HEK293 (cell line): ENCODE measurements around the gene BPHL.
"Not testable (repeated sequence)": the region's sequence is repeated elsewhere in the genome, so short reads cannot be mapped to it uniquely, and the experiment has no call there.

Source experiments
- CTCF ChIA-PET: fragments of 350-600 bp; formaldehyde crosslinking; extraction: SDS; loops from one replicate; lab custom pipeline; 2021; ENCODE audit warnings: antibody characterized with exemption; lab: Yijun Ruan, JAX
- POLR2A ChIA-PET: fragments of 300-600 bp; formaldehyde crosslinking; extraction: SDS; loops from one replicate; lab custom pipeline; 2020; ENCODE audit warnings: antibody characterized with exemption, inconsistent platforms; lab: Yijun Ruan, JAX
- H3K27ac ChIP-seq: fragments of 200-500 bp; sonication (Bioruptor generic); 2 replicates; pipeline ENCODE4 v1.5.1; 2014; ENCODE audit warnings: low read depth, low read length, control low read depth, inconsistent platforms; ENCODE audit errors: extremely low read depth
- H3K36me3 ChIP-seq, 2 experiments: fragments of 200-500 bp in 1 of 2; sonication (Bioruptor generic) in 1 of 2; 1 replicate in 1 of 2; 2 replicates in 1 of 2; pipeline ENCODE4 v1.5.1; 2014 to 2017; ENCODE audit warnings: inconsistent platforms in 2 of 2, low read length in 2 of 2; ENCODE audit not compliant: control insufficient read depth in 2 of 2, insufficient read depth in 1 of 2
- H3K4me1 ChIP-seq: fragments of 200-500 bp; sonication (Bioruptor generic); 2 replicates; pipeline ENCODE4 v1.5.1; 2014; ENCODE audit warnings: mild to moderate bottlenecking, low read length, inconsistent platforms; ENCODE audit not compliant: control insufficient read depth, insufficient read depth
- H3K4me3 ChIP-seq: 2 replicates; pipeline ENCODE4 v1.5.1; 2011; ENCODE audit warnings: low read depth, mild to moderate bottlenecking, control low read depth, low read length, moderate library complexity
- H3K9me3 ChIP-seq: fragments of 200-500 bp; sonication (Bioruptor generic); 2 replicates; pipeline ENCODE4 v1.5.1; 2014; ENCODE audit warnings: low read depth, low read length, inconsistent platforms; ENCODE audit not compliant: control insufficient read depth, insufficient read depth
- BCL11A ChIP-seq: fragments of 450-650 bp; formaldehyde crosslinking; IDR thresholded peaks from 2 replicates; pipeline ENCODE4 v1.5.1; 2016; ENCODE audit warnings: low read depth, missing biosample characterization, missing genetic modification characterization
- EGR2 ChIP-seq: fragments of 450-650 bp; formaldehyde crosslinking; IDR thresholded peaks from 2 replicates; pipeline ENCODE4 v1.5.1; 2016; ENCODE audit warnings: low read depth, missing biosample characterization, missing genetic modification characterization
- GLIS1 ChIP-seq: fragments of 450-650 bp; formaldehyde crosslinking; IDR thresholded peaks from 2 replicates; pipeline ENCODE4 v1.5.1; 2016; ENCODE audit warnings: missing biosample characterization, missing genetic modification characterization
- GLIS2 ChIP-seq: fragments of 450-650 bp; formaldehyde crosslinking; IDR thresholded peaks from 2 replicates; pipeline ENCODE4 v1.5.1; 2016; ENCODE audit warnings: missing biosample characterization, missing genetic modification characterization
- KLF1 ChIP-seq: fragments of 450-650 bp; formaldehyde crosslinking; IDR thresholded peaks from 2 replicates; pipeline ENCODE4 v1.5.1; 2016; ENCODE audit warnings: missing biosample characterization, missing genetic modification characterization
- KLF8 ChIP-seq: fragments of 450-650 bp; formaldehyde crosslinking; IDR thresholded peaks from 2 replicates; pipeline ENCODE4 v1.5.1; 2016; ENCODE audit warnings: missing biosample characterization, missing genetic modification characterization
- ZBTB20 ChIP-seq: fragments of 450-650 bp; formaldehyde crosslinking; IDR thresholded peaks from 2 replicates; pipeline ENCODE4 v1.5.1; 2016; ENCODE audit warnings: missing biosample characterization, missing genetic modification characterization
- ZBTB48 ChIP-seq: fragments of 450-650 bp; formaldehyde crosslinking; IDR thresholded peaks from 2 replicates; pipeline ENCODE4 v1.5.1; 2016; ENCODE audit warnings: missing biosample characterization, missing genetic modification characterization
- ZBTB8A ChIP-seq: fragments of 450-650 bp; formaldehyde crosslinking; IDR thresholded peaks from 2 replicates; pipeline ENCODE4 v1.5.1; 2016; ENCODE audit warnings: missing biosample characterization, missing genetic modification characterization
- ZFHX2 ChIP-seq: fragments of 450-650 bp; formaldehyde crosslinking; conservative IDR thresholded peaks from 2 replicates; pipeline ENCODE4 v1.5.1; 2016; ENCODE audit warnings: missing biosample characterization, missing genetic modification characterization
- ZIC2 ChIP-seq: fragments of 450-650 bp; formaldehyde crosslinking; IDR thresholded peaks from 2 replicates; pipeline ENCODE4 v1.5.1; 2016; ENCODE audit warnings: missing biosample characterization, missing genetic modification characterization
- ZNF266 ChIP-seq: fragments of 450-650 bp; formaldehyde crosslinking; IDR thresholded peaks from 2 replicates; pipeline ENCODE4 v1.5.1; 2016; ENCODE audit warnings: missing biosample characterization, missing genetic modification characterization, low read depth
- ZNF335 ChIP-seq: fragments of 450-650 bp; formaldehyde crosslinking; conservative IDR thresholded peaks from 2 replicates; pipeline ENCODE4 v1.5.1; 2016; ENCODE audit warnings: missing biosample characterization, missing genetic modification characterization
- ZNF423 ChIP-seq: fragments of 450-650 bp; formaldehyde crosslinking; IDR thresholded peaks from 2 replicates; pipeline ENCODE4 v1.5.1; 2016; ENCODE audit warnings: missing biosample characterization, missing genetic modification characterization
- ZNF600 ChIP-seq: fragments of 450-650 bp; formaldehyde crosslinking; IDR thresholded peaks from 2 replicates; pipeline ENCODE4 v1.5.1; 2016; ENCODE audit warnings: missing biosample characterization, missing genetic modification characterization
- TF ChIP-seq, protein P1 (sequence below): fragments of 450-650 bp; formaldehyde crosslinking; IDR thresholded peaks from 2 replicates; pipeline ENCODE4 v1.5.1; 2016; ENCODE audit warnings: missing biosample characterization, missing genetic modification characterization
- TF ChIP-seq, protein P2 (sequence below): fragments of 450-650 bp; formaldehyde crosslinking; IDR thresholded peaks from 2 replicates; pipeline ENCODE4 v1.5.1; 2017; ENCODE audit warnings: missing biosample characterization, missing genetic modification characterization
- TF ChIP-seq, protein P3 (sequence below): fragments of 450-650 bp; formaldehyde crosslinking; IDR thresholded peaks from 2 replicates; pipeline ENCODE4 v1.5.1; 2016; ENCODE audit warnings: missing biosample characterization, missing genetic modification characterization
- TF ChIP-seq, protein P4 (sequence below): fragments of 450-650 bp; IDR thresholded peaks from 2 replicates; pipeline ENCODE4 v1.5.1; 2018; ENCODE audit warnings: missing biosample characterization, mild to moderate bottlenecking, missing genetic modification characterization
- TF ChIP-seq, protein P5 (sequence below): fragments of 450-650 bp; formaldehyde crosslinking; IDR thresholded peaks from 2 replicates; pipeline ENCODE4 v1.5.1; 2016; ENCODE audit warnings: missing biosample characterization, missing genetic modification characterization

BPHL gene

DNA sequence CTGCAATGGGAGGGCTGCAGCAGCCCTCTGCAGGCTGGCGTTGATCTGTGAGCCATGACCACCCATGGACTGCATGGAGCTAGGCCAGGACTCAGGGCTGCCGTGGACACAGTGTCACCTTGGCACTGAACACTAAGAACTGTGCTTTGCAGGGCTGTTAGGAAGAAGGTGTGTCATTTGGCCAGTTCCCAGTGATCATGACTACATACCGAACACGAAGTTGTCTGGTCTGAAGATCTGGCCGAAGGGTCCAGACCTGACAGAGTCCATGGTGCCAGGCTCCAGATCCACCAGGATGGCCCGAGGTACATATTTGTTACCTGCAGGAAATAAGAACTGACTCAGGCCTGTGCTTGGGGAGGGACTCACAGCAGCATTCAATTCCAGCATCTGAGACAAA is 36.9 kb downstream of the BPHL start:
- CTCF ChIA-PET = interaction anchor here (1.1 kb wide), 1 partner anchor 96 kb away, joined by 5 read pairs; no protein-coding TSS in a partner anchor
- POLR2A ChIA-PET = not testable (repeated sequence)

DNA sequence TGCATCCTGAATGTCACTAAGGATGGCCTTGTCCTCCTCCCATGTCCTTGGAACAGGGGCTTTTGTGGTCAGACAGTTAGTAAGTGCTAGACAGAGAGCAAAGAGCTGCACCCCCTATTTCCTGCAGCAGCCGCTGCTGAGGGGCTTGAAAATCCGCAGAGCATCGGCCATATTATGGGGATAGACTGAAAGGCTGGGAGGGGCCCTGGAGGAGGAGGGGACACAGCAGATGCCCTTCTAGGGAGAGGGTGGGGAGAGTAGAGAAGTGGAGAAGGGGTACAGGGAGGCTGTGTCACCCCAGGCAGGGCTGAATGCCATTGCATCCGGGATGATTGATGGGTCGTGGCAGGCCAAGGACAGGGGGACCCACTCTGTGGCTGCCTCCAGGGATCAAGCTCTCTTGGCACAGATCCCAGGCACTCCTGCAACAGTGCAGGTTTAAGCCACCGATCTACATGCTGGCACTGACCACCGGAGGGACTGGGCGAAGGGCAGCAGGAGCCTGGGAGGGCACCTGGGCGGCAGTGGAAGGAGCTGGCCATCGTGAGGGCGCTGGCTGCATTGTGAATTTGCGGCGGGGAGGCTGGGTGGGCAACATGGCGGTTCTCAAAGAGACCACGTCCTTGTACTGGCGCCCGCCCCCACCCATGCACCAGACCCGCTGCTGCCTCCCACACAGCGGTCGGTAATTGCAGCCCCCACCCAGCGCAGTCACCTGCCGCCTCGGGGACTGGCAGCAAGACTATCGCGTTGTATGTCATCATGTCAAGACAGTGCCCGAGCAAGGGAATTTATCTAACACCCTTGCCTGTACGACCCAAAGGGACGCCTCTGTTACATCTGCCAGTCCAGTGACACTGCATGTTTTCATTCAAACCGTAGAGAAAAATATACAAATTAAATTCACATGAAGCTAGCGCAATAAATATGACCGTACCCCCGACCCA is 37.9 kb downstream of the BPHL start:
- H3K27ac ChIP-seq = peak overlapping the region; percentile 42; the same call in 1 of the 2 replicates
- H3K4me1 ChIP-seq = not testable (repeated sequence)
- CTCF ChIA-PET = interaction anchor here (0.6 to 2.4 kb wide), 15 partner anchors 10 to 515 kb away, joined by 3 to 17 read pairs (median 4); no protein-coding TSS in a partner anchor
- TF ChIP-seq, protein P1, sequence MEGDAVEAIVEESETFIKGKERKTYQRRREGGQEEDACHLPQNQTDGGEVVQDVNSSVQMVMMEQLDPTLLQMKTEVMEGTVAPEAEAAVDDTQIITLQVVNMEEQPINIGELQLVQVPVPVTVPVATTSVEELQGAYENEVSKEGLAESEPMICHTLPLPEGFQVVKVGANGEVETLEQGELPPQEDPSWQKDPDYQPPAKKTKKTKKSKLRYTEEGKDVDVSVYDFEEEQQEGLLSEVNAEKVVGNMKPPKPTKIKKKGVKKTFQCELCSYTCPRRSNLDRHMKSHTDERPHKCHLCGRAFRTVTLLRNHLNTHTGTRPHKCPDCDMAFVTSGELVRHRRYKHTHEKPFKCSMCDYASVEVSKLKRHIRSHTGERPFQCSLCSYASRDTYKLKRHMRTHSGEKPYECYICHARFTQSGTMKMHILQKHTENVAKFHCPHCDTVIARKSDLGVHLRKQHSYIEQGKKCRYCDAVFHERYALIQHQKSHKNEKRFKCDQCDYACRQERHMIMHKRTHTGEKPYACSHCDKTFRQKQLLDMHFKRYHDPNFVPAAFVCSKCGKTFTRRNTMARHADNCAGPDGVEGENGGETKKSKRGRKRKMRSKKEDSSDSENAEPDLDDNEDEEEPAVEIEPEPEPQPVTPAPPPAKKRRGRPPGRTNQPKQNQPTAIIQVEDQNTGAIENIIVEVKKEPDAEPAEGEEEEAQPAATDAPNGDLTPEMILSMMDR (tag by site-specific recombination) = peak; percentile 68
- TF ChIP-seq ZBTB48 (peak; percentile 87), ZIC2 (tag by site-specific recombination) (peak; percentile 59), ZBTB20 (tag by site-specific recombination) (0 out of 2 replicates have a peak, but pooled peaks have one; percentile 10), ZNF600 (peak; percentile 43; the same call in 1 of the 2 replicates), EGR2 (tag by site-specific recombination) (peak; percentile 83), KLF1 (tag by site-specific recombination) (peak; percentile 46; the same call in 1 of the 2 replicates), GLIS1 (tag by site-specific recombination) (peak; percentile 88), ZNF266 (0 out of 2 replicates have a peak, but pooled peaks have one; percentile 5), ZBTB8A (tag by site-specific recombination) (peak; percentile 32; the same call in 1 of the 2 replicates), GLIS2 (tag by site-specific recombination) (peak; percentile 43; the same call in 1 of the 2 replicates), ZNF335 (tag by site-specific recombination) (peak; percentile 74), ZNF423 (tag by site-specific recombination) (0 out of 2 replicates have a peak, but pooled peaks have one; percentile 22), ZFHX2 (peak; percentile 90), KLF8 (peak; percentile 40; the same call in 1 of the 2 replicates), BCL11A (tag by site-specific recombination) (0 out of 2 replicates have a peak, but pooled peaks have one; percentile 17)
- TF ChIP-seq, protein P2, sequence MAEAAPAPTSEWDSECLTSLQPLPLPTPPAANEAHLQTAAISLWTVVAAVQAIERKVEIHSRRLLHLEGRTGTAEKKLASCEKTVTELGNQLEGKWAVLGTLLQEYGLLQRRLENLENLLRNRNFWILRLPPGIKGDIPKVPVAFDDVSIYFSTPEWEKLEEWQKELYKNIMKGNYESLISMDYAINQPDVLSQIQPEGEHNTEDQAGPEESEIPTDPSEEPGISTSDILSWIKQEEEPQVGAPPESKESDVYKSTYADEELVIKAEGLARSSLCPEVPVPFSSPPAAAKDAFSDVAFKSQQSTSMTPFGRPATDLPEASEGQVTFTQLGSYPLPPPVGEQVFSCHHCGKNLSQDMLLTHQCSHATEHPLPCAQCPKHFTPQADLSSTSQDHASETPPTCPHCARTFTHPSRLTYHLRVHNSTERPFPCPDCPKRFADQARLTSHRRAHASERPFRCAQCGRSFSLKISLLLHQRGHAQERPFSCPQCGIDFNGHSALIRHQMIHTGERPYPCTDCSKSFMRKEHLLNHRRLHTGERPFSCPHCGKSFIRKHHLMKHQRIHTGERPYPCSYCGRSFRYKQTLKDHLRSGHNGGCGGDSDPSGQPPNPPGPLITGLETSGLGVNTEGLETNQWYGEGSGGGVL (tag by site-specific recombination) = 0 out of 2 replicates have a peak, but pooled peaks have one; percentile 35
- TF ChIP-seq, protein P3, sequence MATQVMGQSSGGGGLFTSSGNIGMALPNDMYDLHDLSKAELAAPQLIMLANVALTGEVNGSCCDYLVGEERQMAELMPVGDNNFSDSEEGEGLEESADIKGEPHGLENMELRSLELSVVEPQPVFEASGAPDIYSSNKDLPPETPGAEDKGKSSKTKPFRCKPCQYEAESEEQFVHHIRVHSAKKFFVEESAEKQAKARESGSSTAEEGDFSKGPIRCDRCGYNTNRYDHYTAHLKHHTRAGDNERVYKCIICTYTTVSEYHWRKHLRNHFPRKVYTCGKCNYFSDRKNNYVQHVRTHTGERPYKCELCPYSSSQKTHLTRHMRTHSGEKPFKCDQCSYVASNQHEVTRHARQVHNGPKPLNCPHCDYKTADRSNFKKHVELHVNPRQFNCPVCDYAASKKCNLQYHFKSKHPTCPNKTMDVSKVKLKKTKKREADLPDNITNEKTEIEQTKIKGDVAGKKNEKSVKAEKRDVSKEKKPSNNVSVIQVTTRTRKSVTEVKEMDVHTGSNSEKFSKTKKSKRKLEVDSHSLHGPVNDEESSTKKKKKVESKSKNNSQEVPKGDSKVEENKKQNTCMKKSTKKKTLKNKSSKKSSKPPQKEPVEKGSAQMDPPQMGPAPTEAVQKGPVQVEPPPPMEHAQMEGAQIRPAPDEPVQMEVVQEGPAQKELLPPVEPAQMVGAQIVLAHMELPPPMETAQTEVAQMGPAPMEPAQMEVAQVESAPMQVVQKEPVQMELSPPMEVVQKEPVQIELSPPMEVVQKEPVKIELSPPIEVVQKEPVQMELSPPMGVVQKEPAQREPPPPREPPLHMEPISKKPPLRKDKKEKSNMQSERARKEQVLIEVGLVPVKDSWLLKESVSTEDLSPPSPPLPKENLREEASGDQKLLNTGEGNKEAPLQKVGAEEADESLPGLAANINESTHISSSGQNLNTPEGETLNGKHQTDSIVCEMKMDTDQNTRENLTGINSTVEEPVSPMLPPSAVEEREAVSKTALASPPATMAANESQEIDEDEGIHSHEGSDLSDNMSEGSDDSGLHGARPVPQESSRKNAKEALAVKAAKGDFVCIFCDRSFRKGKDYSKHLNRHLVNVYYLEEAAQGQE = peak; percentile 83
- TF ChIP-seq, protein P4, sequence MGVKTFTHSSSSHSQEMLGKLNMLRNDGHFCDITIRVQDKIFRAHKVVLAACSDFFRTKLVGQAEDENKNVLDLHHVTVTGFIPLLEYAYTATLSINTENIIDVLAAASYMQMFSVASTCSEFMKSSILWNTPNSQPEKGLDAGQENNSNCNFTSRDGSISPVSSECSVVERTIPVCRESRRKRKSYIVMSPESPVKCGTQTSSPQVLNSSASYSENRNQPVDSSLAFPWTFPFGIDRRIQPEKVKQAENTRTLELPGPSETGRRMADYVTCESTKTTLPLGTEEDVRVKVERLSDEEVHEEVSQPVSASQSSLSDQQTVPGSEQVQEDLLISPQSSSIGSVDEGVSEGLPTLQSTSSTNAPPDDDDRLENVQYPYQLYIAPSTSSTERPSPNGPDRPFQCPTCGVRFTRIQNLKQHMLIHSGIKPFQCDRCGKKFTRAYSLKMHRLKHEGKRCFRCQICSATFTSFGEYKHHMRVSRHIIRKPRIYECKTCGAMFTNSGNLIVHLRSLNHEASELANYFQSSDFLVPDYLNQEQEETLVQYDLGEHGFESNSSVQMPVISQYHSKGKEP (tag by site-specific recombination) = peak; percentile 51; the same call in 1 of the 2 replicates
- TF ChIP-seq, protein P5, sequence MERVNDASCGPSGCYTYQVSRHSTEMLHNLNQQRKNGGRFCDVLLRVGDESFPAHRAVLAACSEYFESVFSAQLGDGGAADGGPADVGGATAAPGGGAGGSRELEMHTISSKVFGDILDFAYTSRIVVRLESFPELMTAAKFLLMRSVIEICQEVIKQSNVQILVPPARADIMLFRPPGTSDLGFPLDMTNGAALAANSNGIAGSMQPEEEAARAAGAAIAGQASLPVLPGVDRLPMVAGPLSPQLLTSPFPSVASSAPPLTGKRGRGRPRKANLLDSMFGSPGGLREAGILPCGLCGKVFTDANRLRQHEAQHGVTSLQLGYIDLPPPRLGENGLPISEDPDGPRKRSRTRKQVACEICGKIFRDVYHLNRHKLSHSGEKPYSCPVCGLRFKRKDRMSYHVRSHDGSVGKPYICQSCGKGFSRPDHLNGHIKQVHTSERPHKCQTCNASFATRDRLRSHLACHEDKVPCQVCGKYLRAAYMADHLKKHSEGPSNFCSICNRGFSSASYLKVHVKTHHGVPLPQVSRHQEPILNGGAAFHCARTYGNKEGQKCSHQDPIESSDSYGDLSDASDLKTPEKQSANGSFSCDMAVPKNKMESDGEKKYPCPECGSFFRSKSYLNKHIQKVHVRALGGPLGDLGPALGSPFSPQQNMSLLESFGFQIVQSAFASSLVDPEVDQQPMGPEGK (tag by site-specific recombination) = peak; percentile 62

More for the DNA sequence above, 36.9 kb downstream of the BPHL start:
- not testable (repeated sequence) for H3K9me3 ChIP-seq, H3K4me3 ChIP-seq, H3K27ac ChIP-seq, H3K4me1 ChIP-seq
- H3K36me3 ChIP-seq = peaks cover 6 to 26% of the 10 kb centered on the region in 2 experiments

More for the DNA sequence above, 37.9 kb downstream of the BPHL start:
- Histone ChIP-seq H3K4me3 (peak overlapping the region; percentile 71), H3K36me3 (peaks cover 6 to 26% of the 10 kb centered on the region in 2 experiments)
- H3K9me3 ChIP-seq = not testable (repeated sequence)
- POLR2A ChIA-PET = interaction anchor here (0.7 to 1.9 kb wide), 21 partner anchors 8 to 105 kb away, joined by 3 to 25 read pairs (median 4); partner anchors contain the start of genes BPHL, PSMG4 and TUBB2B
